ENCODE measurements around the gene POLD3. TPM values are rescaled to one million over a fixed set of nuclear protein-coding genes. Genes with fewer than 3 reads are reported as not detected.

The POLD3 gene
- total and polyA plus RNA-seq, 2 donors (not counting 1 experiment from before 2014, with no cell fraction given): 4.6 to 17.6 TPM

DNA sequence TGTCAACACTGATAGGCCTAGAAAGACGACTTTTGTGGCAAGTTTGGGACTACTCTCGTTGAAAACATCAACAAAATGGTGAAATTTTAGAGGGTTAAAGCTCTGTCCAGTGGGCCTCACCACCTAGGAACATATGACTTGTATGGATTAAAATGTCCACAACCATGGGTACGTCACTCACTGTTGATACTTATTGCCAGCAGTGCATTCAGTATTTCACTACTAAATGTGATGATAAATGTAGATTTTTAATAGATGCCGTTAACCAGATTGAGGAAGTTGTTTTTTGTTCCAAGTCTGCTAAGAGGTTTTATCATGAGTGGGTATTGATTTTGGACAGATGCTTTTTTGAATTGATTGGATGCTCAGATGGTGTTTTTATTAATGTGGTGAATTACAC, 33.7 kb downstream of the POLD3 start:
- Mint-ChIP-seq H3K9me3 (ENCODE audit: insufficient read depth) (no peaks in the 10 kb centered on the region), H3K4me1 (peaks cover 3% of the 10 kb centered on the region), H3K27ac (no peak overlapping the region), H3K4me3 (no peak overlapping the region), H3K27me3 (no peaks in the 10 kb centered on the region)
- ChIA-PET POLR2A (no interaction called here), CTCF (interaction anchor here (1.0 kb wide), 1 partner anchor 11 kb away, joined by 3 read pairs; no protein-coding TSS in a partner anchor)
- no peak for DNase-seq
- no peaks in the 10 kb centered on the region for H3K27me3 ChIP-seq (replicated peaks in 1 of 4; ENCODE audit: control extremely low read depth in 1 of 4, control insufficient read depth in 3 of 4, insufficient read depth in 4 of 4, low read length in 3 of 4)
- intact Hi-C loops (cut with micrococcal nuclease): no loop called here
- H3K36me3 ChIP-seq (replicated peaks in 1 of 2; ENCODE audit: control extremely low read depth in 1 of 2, control insufficient read depth in 1 of 2, extremely low read depth in 1 of 2, insufficient read depth in 2 of 2, low read length in 1 of 2): peaks cover 3% of the 10 kb centered on the region in 2 experiments
- no peaks in the 10 kb centered on the region for H4K20me1 ChIP-seq (ENCODE audit: control insufficient read depth, insufficient read depth, low read length, poor library complexity, severe bottlenecking)
- H3K9ac ChIP-seq (ENCODE audit: low read length): no peak overlapping the region
- H3K4me3 ChIP-seq (ENCODE audit: control extremely low read depth in 1 of 5, extremely low read depth in 1 of 5, insufficient read depth in 1 of 5, low read depth in 2 of 5, low read length in 4 of 5): no peak overlapping the region
- H2AFZ ChIP-seq (ENCODE audit: insufficient read depth, low read depth, low read length, poor library complexity, severe bottlenecking): no peak overlapping the region
- ATAC-seq (ENCODE audit: low read depth): no peak
- no peaks in the 10 kb centered on the region for H3K9me3 ChIP-seq (ENCODE audit: control extremely low read depth in 1 of 3, control insufficient read depth in 2 of 3, insufficient read depth in 1 of 3, low read length in 2 of 3)
- TF ChIP-seq, protein P1, sequence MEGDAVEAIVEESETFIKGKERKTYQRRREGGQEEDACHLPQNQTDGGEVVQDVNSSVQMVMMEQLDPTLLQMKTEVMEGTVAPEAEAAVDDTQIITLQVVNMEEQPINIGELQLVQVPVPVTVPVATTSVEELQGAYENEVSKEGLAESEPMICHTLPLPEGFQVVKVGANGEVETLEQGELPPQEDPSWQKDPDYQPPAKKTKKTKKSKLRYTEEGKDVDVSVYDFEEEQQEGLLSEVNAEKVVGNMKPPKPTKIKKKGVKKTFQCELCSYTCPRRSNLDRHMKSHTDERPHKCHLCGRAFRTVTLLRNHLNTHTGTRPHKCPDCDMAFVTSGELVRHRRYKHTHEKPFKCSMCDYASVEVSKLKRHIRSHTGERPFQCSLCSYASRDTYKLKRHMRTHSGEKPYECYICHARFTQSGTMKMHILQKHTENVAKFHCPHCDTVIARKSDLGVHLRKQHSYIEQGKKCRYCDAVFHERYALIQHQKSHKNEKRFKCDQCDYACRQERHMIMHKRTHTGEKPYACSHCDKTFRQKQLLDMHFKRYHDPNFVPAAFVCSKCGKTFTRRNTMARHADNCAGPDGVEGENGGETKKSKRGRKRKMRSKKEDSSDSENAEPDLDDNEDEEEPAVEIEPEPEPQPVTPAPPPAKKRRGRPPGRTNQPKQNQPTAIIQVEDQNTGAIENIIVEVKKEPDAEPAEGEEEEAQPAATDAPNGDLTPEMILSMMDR (IDR thresholded peaks at IDR 0.05): no peak
- no peak for TF ChIP-seq EZH2 (IDR thresholded peaks at IDR 0.05; ENCODE audit: borderline replicate concordance, insufficient read depth, low read depth, low read length, poor library complexity, severe bottlenecking)
- H3K4me2 ChIP-seq (replicated peaks; ENCODE audit: low read depth, low read length, poor library complexity, severe bottlenecking): no peak overlapping the region
- H3K27ac ChIP-seq (ENCODE audit: low read length in 2 of 2): no peak overlapping the region
- H3K4me1 ChIP-seq (ENCODE audit: control insufficient read depth in 2 of 2, insufficient read depth in 2 of 2, low read length in 2 of 2): no peaks in the 10 kb centered on the region
- no peaks in the 10 kb centered on the region for H3K79me2 ChIP-seq (ENCODE audit: control insufficient read depth, insufficient read depth, low read length)
- 100% methylated on average over 3 of the region's 4 CpGs for WGBS (ENCODE audit: insufficient coverage)

DNA sequence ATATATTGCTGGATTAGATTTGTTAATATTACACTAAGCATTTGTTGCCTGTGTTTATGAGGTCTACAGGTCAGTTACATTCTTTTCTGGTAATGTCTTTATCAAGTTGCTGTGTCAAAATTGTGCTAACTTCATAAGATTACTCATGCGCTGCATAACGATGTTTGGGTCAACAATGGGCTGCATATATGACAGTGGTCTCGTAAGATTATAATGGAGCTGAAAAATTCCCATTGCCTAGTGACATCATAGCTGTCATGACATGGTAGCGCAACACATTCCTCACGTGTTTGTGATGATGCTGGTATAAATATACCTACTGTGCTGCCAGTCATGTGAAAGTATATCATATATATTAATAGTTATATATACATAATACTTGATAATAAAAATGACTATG, 34.2 kb downstream of the POLD3 start:
- peaks cover 3% of the 10 kb centered on the region for H3K4me1 Mint-ChIP-seq
- TF ChIP-seq, protein P1 (IDR thresholded peaks at IDR 0.05): no peak
- TF ChIP-seq EZH2 (IDR thresholded peaks at IDR 0.05; ENCODE audit: borderline replicate concordance, insufficient read depth, low read depth, low read length, poor library complexity, severe bottlenecking): no peak
- no peaks in the 10 kb centered on the region for H3K9me3 ChIP-seq (ENCODE audit: control extremely low read depth in 1 of 3, control insufficient read depth in 2 of 3, insufficient read depth in 1 of 3, low read length in 2 of 3)
- H3K27me3 Mint-ChIP-seq: no peaks in the 10 kb centered on the region
- H3K4me2 ChIP-seq (replicated peaks; ENCODE audit: low read depth, low read length, poor library complexity, severe bottlenecking): no peak overlapping the region
- no peaks in the 10 kb centered on the region for H3K27me3 ChIP-seq (replicated peaks in 1 of 4; ENCODE audit: control extremely low read depth in 1 of 4, control insufficient read depth in 3 of 4, insufficient read depth in 4 of 4, low read length in 3 of 4)
- no peak overlapping the region for H3K27ac ChIP-seq (ENCODE audit: low read length in 2 of 2)
- H3K36me3 ChIP-seq (replicated peaks in 1 of 2; ENCODE audit: control extremely low read depth in 1 of 2, control insufficient read depth in 1 of 2, extremely low read depth in 1 of 2, insufficient read depth in 2 of 2, low read length in 1 of 2): peaks cover 3% of the 10 kb centered on the region in 2 experiments
- no peak overlapping the region for H3K4me3 Mint-ChIP-seq
- 100% methylated on average over 1 of the region's 5 CpGs for WGBS (ENCODE audit: insufficient coverage)
- CTCF ChIA-PET: interaction anchor here (1.0 kb wide), 1 partner anchor 12 kb away, joined by 3 read pairs; no protein-coding TSS in a partner anchor
- H4K20me1 ChIP-seq (ENCODE audit: control insufficient read depth, insufficient read depth, low read length, poor library complexity, severe bottlenecking): no peaks in the 10 kb centered on the region
- H3K9me3 Mint-ChIP-seq (ENCODE audit: insufficient read depth): no peaks in the 10 kb centered on the region
- H2AFZ ChIP-seq (ENCODE audit: insufficient read depth, low read depth, low read length, poor library complexity, severe bottlenecking): no peak overlapping the region
- H3K79me2 ChIP-seq (ENCODE audit: control insufficient read depth, insufficient read depth, low read length): no peaks in the 10 kb centered on the region
- DNase-seq (no peak), ATAC-seq (ENCODE audit: low read depth) (no peak)
- POLR2A ChIA-PET: no interaction called here
- intact Hi-C loops (cut with micrococcal nuclease): no loop called here
- no peak overlapping the region for H3K9ac ChIP-seq (ENCODE audit: low read length)
- no peaks in the 10 kb centered on the region for H3K4me1 ChIP-seq (ENCODE audit: control insufficient read depth in 2 of 2, insufficient read depth in 2 of 2, low read length in 2 of 2)
- no peak overlapping the region for H3K27ac Mint-ChIP-seq
- no peak overlapping the region for H3K4me3 ChIP-seq (ENCODE audit: control extremely low read depth in 1 of 5, extremely low read depth in 1 of 5, insufficient read depth in 1 of 5, low read depth in 2 of 5, low read length in 4 of 5)

Measured in B cell (primary cell).